ENCODE data around the gene SEC23IP.
"Not testable (repeated sequence)": the region's sequence is repeated elsewhere in the genome, so short reads cannot be mapped to it uniquely, and the experiment has no call there.

Gene SEC23IP

GRCh38 chr10:119883901-119884611, 8.5 kb upstream of the SEC23IP start:
- DNase-seq (ENCODE audit: low spot score), result not testable (repeated sequence)

GRCh38 chr10:119886070-119886469, 6.5 kb upstream of the SEC23IP start:
- DNase-seq (ENCODE audit: low spot score), result not testable (repeated sequence)

GRCh38 chr10:119888715-119889114, 3.8 kb upstream of the SEC23IP start:
- DNase-seq (ENCODE audit: low spot score), result not testable (repeated sequence)

- DNase-seq (ENCODE audit: low spot score), result not testable (repeated sequence)
Observed at GRCh38 chr10:119889201-119889600, 3.3 kb upstream of the SEC23IP start.

GRCh38 chr10:119890307-119890706, 2.2 kb upstream of the SEC23IP start:
- DNase-seq (ENCODE audit: low spot score), result not testable (repeated sequence)

DNA sequence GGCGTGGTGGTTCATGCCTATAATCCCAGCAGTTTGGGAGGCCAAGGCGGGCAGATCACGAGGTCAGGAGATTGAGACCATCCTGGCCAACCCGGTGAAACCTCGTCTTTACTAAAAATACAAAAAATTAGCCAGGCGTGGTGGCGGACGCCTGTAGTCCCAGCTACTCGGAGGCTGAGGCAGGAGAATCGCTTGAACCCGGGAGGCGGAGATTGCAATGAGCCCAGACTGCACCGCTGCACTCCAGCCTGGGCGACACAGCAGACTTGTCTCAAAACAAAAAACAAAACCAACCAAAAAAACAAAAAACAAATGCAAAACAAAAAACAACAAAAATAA, 712 bp upstream of the SEC23IP start:
- DNase-seq (ENCODE audit: low spot score), result not testable (repeated sequence)

DNA sequence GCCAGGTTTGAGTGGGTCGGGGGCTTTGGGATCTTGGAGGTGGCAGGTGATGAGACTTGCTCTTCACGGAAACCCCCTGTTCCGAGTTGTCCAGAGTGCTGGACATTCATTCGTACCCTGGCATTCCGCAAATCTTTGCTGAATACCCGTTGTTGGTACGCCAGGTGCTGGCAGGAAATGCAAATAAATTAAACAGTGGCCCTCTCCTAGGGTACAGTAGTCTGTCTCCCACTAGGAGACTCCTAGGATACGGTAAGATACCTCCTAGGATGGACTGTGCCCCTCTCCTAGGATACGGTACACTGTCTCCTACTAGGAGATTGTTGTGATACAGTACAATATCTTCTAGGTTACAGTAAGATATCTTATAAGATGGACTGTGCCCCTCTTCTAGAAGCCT, 544 bp downstream of the SEC23IP start:
- DNase-seq (ENCODE audit: low spot score), result no peak

- no peak for DNase-seq (ENCODE audit: low spot score)
Observed at GRCh38 chr10:119893845-119894427, 1.4 kb downstream of the SEC23IP start.

- no peak for DNase-seq (ENCODE audit: low spot score)
Observed at GRCh38 chr10:119896061-119896655, 3.6 kb downstream of the SEC23IP start.

DNA sequence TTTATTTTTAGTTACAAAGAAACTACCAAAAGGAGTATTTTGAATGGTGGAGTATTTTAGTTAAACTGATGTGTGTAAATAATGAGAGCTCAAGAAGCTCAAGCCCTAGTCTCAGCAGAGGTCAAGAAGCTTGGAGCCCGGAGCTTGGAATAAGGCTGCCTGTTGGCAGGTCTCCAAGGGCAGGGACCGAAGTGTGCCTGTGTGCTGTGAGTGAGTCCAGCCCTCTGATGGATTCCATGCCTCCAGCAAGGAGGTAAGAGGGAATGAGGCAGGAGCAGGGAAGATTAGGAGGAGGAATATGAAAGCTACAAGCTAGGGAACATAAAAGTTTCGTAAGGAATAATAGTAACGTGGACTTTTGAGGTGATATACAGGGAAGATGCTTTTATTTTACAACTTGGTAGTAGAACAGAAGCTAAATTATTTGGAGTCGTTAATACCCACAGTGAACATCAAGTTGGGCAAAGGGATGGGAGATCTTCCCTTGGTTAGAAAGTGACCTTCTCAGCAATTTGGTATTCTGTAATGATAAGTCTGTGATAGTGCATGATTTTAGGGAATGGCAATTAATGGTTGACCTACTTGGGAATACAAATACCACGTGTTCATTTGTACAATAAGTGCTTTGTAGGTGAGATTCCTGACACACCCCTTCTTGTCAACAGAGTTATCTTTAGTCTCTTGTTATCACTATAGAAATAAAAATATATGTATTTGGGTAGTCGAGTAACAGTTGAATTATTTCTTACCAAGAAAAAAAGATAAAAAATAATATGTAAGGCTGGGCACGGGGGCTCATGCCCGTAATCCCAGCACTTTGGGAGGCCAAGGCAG, 4.6 kb downstream of the SEC23IP start:
- DNase-seq (ENCODE audit: low spot score), result no peak

- no peak for DNase-seq (ENCODE audit: low spot score)
Observed at GRCh38 chr10:119898577-119898976, 6.0 kb downstream of the SEC23IP start.

GRCh38 chr10:119903946-119904666, 11.6 kb downstream of the SEC23IP start:
- no peak for DNase-seq (ENCODE audit: low spot score)

GRCh38 chr10:119907695-119908094, 15.2 kb downstream of the SEC23IP start:
- not testable (repeated sequence) for DNase-seq (ENCODE audit: low spot score)

DNA sequence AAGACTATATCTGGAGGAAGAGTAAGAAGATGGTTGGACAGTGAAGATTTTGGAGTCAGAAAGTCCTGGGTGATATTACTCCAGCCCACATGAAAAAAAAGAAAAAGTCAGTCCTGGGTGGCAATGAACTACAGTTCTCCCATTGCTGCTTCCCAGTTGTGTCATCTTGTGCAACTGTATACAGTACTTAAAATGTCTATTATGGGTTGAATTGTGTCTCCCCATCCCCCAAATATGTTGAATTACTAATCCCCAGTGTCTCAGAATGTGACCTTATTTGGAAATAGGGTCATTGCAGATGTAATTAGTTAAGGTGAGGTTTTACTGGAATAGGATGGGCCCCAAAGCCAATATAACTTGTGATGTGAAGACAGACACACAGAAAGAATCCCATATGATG, 15.6 kb downstream of the SEC23IP start:
- no peak for DNase-seq (ENCODE audit: low spot score)

DNA sequence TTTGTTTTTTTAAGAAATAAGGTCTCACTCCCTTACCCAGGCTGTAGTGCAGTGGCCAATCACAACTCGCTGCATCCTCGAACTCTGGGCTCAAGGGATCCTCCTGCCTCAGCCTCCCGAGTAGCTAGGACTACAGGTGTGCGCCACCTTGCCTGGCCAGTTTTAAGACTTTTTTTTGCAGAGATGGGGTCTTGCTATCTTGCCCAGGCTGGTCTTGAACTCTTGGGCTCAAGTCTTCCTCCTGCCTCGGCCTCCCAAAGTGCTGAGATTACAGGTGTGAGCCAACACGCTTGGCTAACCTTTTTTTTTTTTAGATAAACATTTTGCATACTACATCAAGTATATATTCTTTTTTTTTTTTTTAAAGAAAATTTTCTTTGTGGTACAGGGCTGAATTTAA, 18.2 kb downstream of the SEC23IP start:
- no peak for DNase-seq (ENCODE audit: low spot score)

- no peak for DNase-seq (ENCODE audit: low spot score)
Observed at GRCh38 chr10:119917777-119918176, 25.2 kb downstream of the SEC23IP start.

DNA sequence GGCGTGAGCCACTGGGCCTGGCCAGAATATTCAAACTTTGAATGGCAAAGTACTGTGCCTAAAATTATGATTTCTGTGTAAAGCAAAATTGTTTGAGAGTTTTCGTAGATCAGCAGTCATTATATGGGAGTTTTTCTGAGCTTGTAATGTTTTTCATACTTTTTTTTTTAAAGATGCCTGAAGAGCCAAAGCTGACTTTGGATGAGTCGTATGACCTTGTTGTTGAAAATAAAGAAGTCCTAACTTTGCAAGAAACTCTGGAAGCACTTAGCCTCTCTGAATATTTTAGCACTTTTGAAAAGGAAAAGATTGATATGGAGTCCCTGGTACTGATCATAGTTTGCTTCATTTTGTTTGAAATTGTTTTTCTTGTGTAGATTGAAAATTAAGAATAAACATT, 26.7 kb downstream of the SEC23IP start:
- no peak for DNase-seq (ENCODE audit: low spot score)

DNA sequence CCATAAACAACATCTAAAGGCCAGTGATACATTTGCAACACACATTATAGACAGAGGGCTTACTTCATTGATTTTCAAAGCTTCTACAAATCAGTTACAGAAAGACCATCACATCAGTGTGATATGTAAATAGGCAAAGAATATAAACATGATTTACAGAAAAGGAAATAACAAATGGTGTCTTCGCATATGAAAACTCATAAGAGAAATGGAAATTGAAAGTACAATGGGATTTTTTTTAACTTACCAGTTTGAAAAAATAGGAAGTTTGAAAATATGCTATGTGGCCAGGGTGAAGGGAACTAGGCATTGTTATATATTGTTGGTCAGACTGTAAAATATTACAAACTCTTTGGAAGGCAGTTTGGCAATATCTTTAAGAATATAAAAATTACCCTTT, 27.3 kb downstream of the SEC23IP start:
- DNase-seq (ENCODE audit: low spot score), result no peak

- DNase-seq (ENCODE audit: low spot score), result no peak
Observed at GRCh38 chr10:119928411-119928810, 35.9 kb downstream of the SEC23IP start.

DNA sequence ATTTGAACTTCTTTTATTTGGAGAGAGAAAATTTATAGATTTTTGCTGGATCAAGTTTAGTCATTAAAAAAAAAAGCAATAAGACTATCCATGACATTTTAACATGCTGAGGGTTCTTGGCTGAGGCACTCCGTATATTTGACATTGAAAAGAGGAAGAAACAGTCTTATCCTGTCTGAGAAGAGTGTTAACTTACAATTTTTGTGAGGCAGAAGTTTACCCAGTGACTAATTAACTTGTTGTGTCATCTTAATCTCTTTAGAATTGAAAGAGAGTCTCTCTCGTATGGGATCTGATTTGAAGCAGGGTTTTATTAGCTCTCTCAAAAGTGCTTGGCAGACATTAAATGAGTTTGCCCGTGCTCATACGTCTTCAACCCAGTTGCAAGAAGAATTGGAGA, 39.3 kb downstream of the SEC23IP start:
- DNase-seq (ENCODE audit: low spot score), result no peak

DNA sequence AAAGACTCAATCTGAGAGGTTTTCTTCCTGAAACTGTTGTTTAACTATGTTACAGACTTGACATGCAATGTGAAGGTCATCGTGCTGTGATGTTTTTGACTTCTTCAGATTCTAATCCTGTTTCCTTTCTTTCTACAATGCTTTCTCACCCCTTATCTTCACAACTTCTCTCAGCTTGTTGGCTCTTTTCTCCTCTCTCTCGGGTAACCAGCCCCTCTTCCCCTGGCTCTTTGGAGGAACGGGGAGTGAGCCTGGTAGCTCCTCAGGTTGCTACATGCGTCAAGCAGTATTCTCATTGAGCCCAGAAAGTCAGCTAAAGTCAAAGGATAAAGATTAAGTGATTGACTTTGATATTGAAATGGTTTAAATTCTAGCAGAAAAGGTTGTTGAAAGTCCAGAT, 40.1 kb downstream of the SEC23IP start:
- DNase-seq (ENCODE audit: low spot score), result no peak

DNA sequence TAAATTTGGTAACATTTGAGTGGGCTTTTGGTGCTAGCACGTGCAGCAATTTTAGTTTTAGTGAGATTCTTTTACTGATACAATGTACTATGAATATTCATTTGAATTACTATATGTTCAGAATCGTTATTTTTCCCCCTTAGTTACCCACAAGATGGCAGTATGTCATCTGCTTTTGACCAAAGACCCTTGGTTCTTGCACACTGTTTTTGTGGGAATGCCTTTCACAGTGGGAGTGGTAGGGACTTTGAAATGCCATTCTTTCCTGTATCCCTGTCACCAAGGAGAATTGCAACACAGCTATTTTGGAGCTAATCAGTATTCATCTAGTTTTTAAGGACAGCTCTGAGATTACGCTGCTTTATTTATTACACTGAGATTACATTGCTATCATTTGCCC, 40.6 kb downstream of the SEC23IP start:
- DNase-seq (ENCODE audit: low spot score), result no peak

All from activated CD4-positive, alpha-beta T cell treated with anti-CD3 and anti-CD28 coated beads, Interleukin-2, Interleukin-4, amounts not matched to agents 100 ng/mL and 50 ng/mL, durations not matched to agents 16 hours and 8 hours (primary cell).